Skeletal muscle satellite cell (primary cell): ENCODE data around the gene INTS1. TPM values are rescaled to one million over a fixed set of nuclear protein-coding genes. Genes with fewer than 3 reads are reported as not detected.

Source experiments
- H3K27me3 ChIP-seq: 2 replicates; pipeline ENCODE4 v1.7.0; 2013; ENCODE audit warnings: low read length; ENCODE audit not compliant: control insufficient read depth, insufficient read depth
- H3K36me3 ChIP-seq: 2 replicates; pipeline ENCODE4 v1.7.0; 2013; ENCODE audit warnings: mild to moderate bottlenecking, control low read depth, low read length; ENCODE audit not compliant: insufficient read depth
- H3K4me1 ChIP-seq: 2 replicates; pipeline ENCODE4 v1.7.0; 2013; ENCODE audit warnings: low read length; ENCODE audit not compliant: control insufficient read depth, insufficient read depth
- H3K4me2 ChIP-seq: 2 replicates; pipeline ENCODE4 v1.7.0; 2013; ENCODE audit warnings: mild to moderate bottlenecking, low read length
- H3K4me3 ChIP-seq: 2 replicates; pipeline ENCODE4 v1.7.0; 2013; ENCODE audit warnings: low read length
- H3K9ac ChIP-seq: 2 replicates; pipeline ENCODE4 v1.7.0; 2013; ENCODE audit warnings: mild to moderate bottlenecking, low read depth, low read length, moderate library complexity
- H3K9me3 ChIP-seq: replicated peaks from 2 replicates; pipeline ENCODE4 v1.7.0; 2013; ENCODE audit warnings: mild to moderate bottlenecking, control low read depth, low read length
- total RNA-seq: library from RNA; depleted of rRNA; stranded (reverse); fragments of >200 nt; gene quantifications from 2 replicates; pipeline ENCODE4 v1.2.3, GENCODE V29; 2012; rRNA removed

Gene INTS1, protein sequence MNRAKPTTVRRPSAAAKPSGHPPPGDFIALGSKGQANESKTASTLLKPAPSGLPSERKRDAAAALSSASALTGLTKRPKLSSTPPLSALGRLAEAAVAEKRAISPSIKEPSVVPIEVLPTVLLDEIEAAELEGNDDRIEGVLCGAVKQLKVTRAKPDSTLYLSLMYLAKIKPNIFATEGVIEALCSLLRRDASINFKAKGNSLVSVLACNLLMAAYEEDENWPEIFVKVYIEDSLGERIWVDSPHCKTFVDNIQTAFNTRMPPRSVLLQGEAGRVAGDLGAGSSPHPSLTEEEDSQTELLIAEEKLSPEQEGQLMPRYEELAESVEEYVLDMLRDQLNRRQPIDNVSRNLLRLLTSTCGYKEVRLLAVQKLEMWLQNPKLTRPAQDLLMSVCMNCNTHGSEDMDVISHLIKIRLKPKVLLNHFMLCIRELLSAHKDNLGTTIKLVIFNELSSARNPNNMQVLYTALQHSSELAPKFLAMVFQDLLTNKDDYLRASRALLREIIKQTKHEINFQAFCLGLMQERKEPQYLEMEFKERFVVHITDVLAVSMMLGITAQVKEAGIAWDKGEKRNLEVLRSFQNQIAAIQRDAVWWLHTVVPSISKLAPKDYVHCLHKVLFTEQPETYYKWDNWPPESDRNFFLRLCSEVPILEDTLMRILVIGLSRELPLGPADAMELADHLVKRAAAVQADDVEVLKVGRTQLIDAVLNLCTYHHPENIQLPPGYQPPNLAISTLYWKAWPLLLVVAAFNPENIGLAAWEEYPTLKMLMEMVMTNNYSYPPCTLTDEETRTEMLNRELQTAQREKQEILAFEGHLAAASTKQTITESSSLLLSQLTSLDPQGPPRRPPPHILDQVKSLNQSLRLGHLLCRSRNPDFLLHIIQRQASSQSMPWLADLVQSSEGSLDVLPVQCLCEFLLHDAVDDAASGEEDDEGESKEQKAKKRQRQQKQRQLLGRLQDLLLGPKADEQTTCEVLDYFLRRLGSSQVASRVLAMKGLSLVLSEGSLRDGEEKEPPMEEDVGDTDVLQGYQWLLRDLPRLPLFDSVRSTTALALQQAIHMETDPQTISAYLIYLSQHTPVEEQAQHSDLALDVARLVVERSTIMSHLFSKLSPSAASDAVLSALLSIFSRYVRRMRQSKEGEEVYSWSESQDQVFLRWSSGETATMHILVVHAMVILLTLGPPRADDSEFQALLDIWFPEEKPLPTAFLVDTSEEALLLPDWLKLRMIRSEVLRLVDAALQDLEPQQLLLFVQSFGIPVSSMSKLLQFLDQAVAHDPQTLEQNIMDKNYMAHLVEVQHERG (N-terminal part only)
- total RNA-seq, result 63.6 and 65.3 TPM in 2 replicates

DNA sequence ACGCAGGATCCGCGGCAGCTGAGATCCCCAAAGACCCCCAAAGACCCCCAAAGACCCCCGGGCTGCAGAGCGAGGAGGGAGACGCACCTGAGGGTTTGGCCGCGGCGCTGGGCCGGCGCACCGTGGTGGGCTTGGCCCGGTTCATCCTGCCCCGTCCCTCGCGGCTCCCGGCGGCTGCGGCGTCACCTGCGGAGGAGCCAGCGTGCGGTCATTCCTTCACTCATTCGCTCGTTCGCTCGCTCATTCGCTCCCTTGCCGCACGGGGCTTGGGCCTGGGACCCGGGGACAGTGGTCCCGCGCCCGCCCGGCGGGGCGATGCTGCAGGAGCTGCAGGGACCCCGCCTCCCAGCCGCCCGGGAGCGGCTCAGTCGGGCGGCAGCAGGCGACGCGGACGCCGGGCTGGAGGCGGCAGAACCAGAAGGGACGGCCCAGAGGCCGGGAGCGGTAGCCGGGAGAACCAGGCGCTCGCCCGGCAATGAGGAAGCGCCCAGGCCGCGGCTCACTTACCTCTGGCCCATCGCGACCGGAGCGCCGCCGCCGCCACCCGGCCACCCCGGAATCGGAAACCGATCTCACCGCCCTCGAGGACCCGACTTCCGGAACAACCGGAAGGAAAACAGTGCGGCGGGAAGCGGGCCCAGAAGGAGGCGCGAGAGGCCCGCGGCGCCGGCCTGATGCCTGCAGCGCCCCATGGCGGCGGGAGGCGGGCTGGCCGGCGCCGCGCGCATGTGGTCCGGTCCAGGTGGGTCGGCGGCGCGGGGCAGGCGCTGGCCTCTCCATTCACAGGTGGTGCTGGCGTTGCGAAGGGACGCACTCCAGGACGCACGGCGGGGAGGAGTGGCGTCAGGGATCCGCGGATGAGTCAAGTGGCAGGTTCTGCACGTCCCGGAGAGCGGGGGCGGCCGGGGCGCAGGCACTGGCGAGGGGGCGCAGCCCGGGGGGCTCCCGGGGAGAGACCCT lies at the start of gene INTS1:
INTS1 (minus strand) TSS at position 574 of the 960 bp plus-strand sequence; CDS start at position 145, 429 bp downstream.
- Histone ChIP-seq H3K4me2 (peak within 1 kb of the TSS; percentile 99), H3K4me1 (peaks cover 14% of the 10 kb centered on the region), H3K9me3 (no peaks in the 10 kb centered on the region), H3K36me3 (peaks cover 25% of the 10 kb centered on the region), H3K4me3 (peak within 1 kb of the TSS; percentile 98), H3K27me3 (no peaks in the 10 kb centered on the region), H3K9ac (peak within 1 kb of the TSS; percentile 94)

DNA sequence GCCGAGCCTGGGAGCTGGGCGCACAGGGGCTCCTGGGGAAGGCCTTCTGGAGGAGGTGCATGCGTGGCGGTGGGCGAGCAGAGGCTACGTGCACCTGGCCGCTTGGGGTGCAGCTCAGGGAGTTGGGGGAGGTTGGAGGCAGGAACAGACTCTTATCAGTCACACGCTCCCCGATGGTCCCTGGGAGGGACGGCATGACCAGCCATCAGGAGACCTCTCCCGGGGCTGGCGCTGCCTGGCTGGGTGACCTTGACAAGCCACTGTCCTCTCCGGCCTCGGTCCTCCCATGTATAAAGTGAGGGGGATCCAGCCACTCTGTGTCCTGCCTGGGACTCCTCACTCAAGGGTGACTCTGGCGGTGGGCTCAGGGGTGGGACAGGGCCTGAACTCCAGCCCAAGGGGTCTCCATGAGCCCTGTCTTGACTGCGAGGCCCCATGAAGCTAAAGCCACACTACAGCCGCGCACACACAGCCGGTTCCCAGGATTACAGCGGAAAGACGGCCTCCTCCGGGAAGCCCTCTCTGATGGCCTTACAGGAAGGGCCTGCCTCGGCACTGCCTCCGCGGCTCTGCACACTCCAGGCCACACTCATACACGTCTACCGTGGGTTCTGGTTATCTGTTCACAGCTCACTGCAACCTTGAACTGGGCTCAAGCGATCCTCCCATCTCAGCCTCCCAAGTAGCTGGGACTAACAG lies 49.5 kb upstream of the INTS1 start:
- Histone ChIP-seq H3K4me2 (no peak overlapping the region), H3K4me1 (peaks cover 19% of the 10 kb centered on the region), H3K27me3 (no peaks in the 10 kb centered on the region), H3K9ac (no peak overlapping the region), H3K36me3 (no peaks in the 10 kb centered on the region), H3K4me3 (no peak overlapping the region), H3K9me3 (no peaks in the 10 kb centered on the region)

DNA sequence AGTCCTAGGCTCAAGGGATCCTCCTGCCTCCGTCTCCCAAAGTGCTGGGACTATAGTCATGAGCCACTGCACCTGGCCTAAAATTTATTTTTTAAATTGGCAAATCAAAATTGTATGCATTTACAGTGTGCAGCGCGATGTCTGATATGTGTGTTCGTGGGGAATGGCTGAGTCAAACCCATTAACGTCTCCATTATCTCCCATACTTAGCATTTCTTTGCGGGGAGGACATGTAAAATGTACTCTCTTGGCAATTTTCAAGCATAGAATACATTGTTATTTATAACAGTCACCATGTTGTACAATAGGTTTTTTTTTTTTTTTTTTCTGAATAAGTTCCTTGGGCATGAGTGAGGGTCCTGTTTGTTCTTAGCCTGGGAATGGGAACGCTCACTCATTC lies 48.0 kb upstream of the INTS1 start:
- H3K4me1 ChIP-seq, result peaks cover 15% of the 10 kb centered on the region
- H3K4me2 ChIP-seq, result no peak overlapping the region
- H3K27me3 ChIP-seq, result no peaks in the 10 kb centered on the region
- H3K9me3 ChIP-seq, result no peaks in the 10 kb centered on the region
- H3K9ac ChIP-seq, result no peak overlapping the region
- no peaks in the 10 kb centered on the region for H3K36me3 ChIP-seq
- H3K4me3 ChIP-seq, result no peak overlapping the region

DNA sequence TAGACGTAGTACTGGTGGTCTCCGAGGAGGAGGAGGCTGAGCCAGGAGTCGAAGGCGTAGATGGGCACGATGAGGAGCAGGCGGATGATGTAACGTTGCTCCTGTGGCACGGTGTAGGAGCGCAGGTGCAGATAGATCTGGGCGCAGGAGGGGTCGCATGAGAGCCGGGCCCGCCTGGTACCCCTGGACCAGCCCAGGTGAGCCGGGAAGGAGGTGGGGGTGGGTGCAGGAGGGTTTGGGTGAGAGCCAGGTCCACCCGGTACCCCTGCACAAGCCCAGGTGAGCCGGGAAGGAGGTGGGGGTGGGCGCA lies 46.6 kb upstream of the INTS1 start:
- Histone ChIP-seq H3K9me3 (no peaks in the 10 kb centered on the region), H3K4me1 (peaks cover 10% of the 10 kb centered on the region), H3K9ac (no peak overlapping the region), H3K27me3 (no peaks in the 10 kb centered on the region), H3K4me3 (no peak overlapping the region), H3K36me3 (no peaks in the 10 kb centered on the region), H3K4me2 (no peak overlapping the region)

DNA sequence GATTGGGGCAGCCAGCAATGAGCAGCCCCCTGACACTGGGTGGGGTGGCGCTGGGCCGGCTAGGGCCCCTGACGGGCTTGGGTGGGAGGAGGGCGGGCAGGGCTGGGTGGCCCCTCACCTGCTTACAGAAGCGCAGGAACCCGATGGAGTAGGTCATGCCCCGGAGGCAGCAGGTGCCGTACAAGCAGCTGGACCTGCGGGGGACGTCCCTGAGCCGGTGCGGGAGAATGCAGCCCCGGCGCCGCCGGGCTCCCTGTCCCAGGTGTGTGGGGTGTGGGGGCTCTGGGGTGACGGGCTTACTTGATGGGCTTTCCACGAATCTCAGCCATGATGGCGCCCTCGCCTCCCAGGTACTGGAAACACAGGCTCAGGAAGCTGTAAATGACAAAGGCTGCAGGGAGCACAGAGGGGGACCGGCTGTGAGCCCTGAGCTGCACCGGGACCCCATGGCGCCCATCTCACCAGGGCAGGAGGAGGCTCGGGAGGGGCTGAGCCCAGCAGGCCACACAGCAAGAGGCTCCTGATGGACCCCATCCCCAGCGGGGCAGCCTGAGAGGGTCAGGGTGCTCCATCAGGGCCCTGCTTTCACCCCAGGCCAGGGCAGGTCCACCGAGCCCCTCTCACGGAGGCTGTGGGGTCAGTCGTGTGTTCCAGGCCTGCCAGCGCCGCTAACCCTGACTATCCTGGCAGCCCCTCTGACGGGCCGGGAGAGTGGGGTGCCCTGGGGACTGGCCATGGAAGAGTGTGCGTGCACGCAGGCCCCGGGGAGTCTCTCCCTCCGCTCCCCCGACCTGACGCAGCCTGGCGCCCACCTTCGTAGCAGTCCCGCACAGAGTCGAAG lies 46.0 kb upstream of the INTS1 start:
- Histone ChIP-seq H3K9me3 (no peaks in the 10 kb centered on the region), H3K4me1 (peaks cover 5% of the 10 kb centered on the region), H3K9ac (no peak overlapping the region), H3K4me2 (no peak overlapping the region), H3K36me3 (no peaks in the 10 kb centered on the region), H3K27me3 (no peaks in the 10 kb centered on the region), H3K4me3 (no peak overlapping the region)

DNA sequence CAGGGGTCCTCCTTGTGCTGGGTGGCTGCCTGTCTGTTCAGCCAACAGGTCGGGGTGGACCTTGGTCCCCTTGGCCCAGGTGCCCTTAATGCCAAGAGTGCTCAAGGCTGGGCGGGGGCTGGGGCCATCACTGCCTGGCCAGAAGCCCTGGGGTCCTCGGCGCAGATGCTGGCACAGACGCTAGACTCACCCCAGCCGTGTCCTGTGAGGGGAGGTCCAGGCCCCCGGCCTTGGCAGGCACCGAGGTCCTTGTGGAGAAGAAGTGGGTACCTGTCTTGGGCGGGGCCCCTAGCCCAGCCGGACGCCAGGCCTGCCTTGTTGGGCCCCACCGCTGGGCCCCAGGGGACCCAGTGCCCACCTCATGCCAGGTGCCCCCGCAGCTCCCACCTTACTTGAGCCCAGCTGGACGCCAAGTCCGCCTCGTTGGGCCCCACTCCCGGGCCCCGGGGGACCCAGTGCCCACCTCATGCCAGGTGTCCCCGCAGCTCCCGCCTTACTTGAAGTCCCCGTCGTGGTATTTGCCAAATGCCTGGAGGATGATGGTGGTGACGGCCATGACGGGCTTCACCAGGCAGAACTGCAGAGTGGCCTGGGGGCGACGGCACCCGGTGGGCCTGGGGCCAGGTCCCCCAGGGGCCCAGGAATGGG lies 45.3 kb upstream of the INTS1 start:
- H3K36me3 ChIP-seq, result no peaks in the 10 kb centered on the region
- no peak overlapping the region for H3K9ac ChIP-seq
- no peak overlapping the region for H3K4me3 ChIP-seq
- no peak overlapping the region for H3K4me2 ChIP-seq
- no peaks in the 10 kb centered on the region for H3K4me1 ChIP-seq
- no peaks in the 10 kb centered on the region for H3K27me3 ChIP-seq
- no peaks in the 10 kb centered on the region for H3K9me3 ChIP-seq

DNA sequence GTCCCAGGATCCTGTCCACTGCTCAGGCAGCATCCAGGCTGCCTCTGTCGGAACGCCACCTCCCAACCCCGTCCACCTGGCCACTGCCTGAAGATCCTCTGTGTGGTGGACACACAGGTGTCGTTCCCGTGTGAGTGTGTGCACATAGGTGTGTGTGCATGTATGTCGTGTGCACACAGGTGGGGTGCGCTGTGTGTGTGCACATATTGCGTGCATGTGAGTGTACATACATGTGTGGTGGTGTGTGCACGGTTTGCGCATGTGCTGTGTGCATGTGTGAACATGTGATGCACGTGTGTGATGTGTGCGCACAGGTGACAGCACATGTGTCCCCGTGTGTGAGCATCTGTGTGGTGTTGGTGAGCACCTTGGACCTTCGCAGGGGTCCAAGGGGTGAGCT lies 44.8 kb upstream of the INTS1 start:
- H3K9ac ChIP-seq, result no peak overlapping the region
- no peak overlapping the region for H3K4me3 ChIP-seq
- H3K36me3 ChIP-seq, result no peaks in the 10 kb centered on the region
- H3K4me2 ChIP-seq, result no peak overlapping the region
- H3K27me3 ChIP-seq, result no peaks in the 10 kb centered on the region
- H3K4me1 ChIP-seq, result no peaks in the 10 kb centered on the region
- no peaks in the 10 kb centered on the region for H3K9me3 ChIP-seq

DNA sequence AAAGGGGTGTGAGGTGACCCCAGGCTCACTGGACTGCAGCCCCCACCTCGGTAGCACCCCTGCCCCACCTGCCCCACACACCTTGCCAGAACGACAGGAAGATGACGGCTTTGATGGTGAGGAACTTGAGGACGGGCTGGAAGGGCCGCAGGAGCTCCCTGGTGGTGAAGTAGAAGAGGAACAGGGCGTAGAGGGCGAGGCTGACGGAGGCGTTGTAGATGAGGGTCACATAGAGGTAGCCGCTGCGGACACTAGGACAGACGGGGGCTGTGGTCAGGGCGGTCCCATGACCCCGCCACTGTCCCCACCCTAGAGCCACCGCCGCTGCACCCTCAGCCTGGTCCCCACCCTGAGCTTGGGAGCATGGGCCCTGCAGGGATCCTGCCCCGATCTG lies 44.2 kb upstream of the INTS1 start:
- H3K9ac ChIP-seq, result no peak overlapping the region

DNA sequence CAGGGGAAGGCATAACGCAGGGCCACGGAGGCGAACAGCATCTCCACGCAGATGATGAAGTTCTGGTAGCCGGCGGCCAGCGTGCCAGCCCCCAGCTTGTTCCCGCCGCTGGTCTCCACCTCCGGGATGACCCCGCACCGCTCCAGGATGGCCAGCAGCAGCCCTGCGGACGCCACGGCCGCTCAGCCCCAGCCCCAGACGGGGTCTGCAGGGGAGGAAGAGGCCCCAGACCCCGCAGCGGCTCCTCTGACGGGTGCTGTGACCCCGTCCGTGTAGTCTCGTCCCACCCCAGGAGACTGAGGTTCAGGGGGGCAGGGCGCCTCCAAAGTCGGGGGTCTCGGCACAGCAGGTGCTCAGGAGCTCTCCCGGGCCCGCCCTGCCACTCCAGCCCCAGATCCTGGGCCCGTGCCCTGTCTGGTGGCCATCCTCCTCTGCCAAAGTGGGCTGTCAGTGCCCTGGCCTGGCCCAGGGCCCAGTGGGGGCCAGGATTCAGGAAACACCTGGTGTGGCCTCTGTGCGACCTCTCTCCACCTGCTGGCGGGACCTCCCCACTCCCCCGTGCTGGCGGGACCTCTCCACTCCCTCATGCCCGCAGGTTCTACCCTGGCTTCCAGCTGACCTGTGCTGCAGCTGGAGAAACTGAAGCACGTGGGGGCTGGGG lies 43.7 kb upstream of the INTS1 start:
- H3K4me2 ChIP-seq, result no peak overlapping the region
- no peaks in the 10 kb centered on the region for H3K27me3 ChIP-seq
- H3K4me3 ChIP-seq, result no peak overlapping the region
- no peaks in the 10 kb centered on the region for H3K9me3 ChIP-seq
- H3K36me3 ChIP-seq, result peaks cover 2% of the 10 kb centered on the region
- no peak overlapping the region for H3K9ac ChIP-seq
- H3K4me1 ChIP-seq, result no peaks in the 10 kb centered on the region

More for the DNA sequence above, 44.2 kb upstream of the INTS1 start:
- H3K4me1 ChIP-seq, result no peaks in the 10 kb centered on the region
- no peak overlapping the region for H3K4me3 ChIP-seq
- H3K4me2 ChIP-seq, result no peak overlapping the region
- no peaks in the 10 kb centered on the region for H3K27me3 ChIP-seq
- no peaks in the 10 kb centered on the region for H3K9me3 ChIP-seq
- no peaks in the 10 kb centered on the region for H3K36me3 ChIP-seq
